ENCODE data around the gene PTPN6. TPM values are rescaled to one million over a fixed set of nuclear protein-coding genes. Genes with fewer than 3 reads are reported as not detected.

The PTPN6 gene
- total and polyA plus RNA-seq, 4 donors = 38.2 to 222 (median 170) TPM

GRCh38 chr12:6914947-6915788 lies 36.0 kb upstream of the PTPN6 start:
- H3K4me1 ChIP-seq (ENCODE audit: control insufficient read depth in 5 of 5, insufficient read depth in 5 of 5, low read length in 5 of 5) = peaks cover 0 to 14% (median 11%) of the 10 kb centered on the region in 5 donors
- H3K9me3 ChIP-seq (ENCODE audit: control insufficient read depth in 4 of 4, insufficient read depth in 3 of 4, low read length in 3 of 4) = no peaks in the 10 kb centered on the region
- DNase-seq (no peak), ATAC-seq (ENCODE audit: insufficient read depth, low FRiP score) (no peak)
- WGBS, 2 donors = 24 to 27% methylated on average over 27 to 29 of the region's 29 CpGs
- H3K4me3 ChIP-seq = peak overlapping the region; percentile 52
- peaks cover 0 to 7% (median 0%) of the 10 kb centered on the region in 4 donors for H3K36me3 ChIP-seq (ENCODE audit: control insufficient read depth in 4 of 4, insufficient read depth in 4 of 4, low read length in 4 of 4)
- H3K27me3 ChIP-seq (ENCODE audit: control insufficient read depth in 3 of 3, insufficient read depth in 3 of 3, low read length in 2 of 3) = peaks cover 0 to 24% (median 13%) of the 10 kb centered on the region in 3 donors
- peak overlapping the region in 1 of 2 donors; percentile 20 for H3K27ac ChIP-seq (ENCODE audit: low read depth in 1 of 2, low read length in 1 of 2)
- H3K9ac ChIP-seq (ENCODE audit: insufficient read depth in 1 of 2, low read length in 2 of 2) = no peak overlapping the region
- TF ChIP-seq CTCF (IDR thresholded peaks at IDR 0.05; ENCODE audit: control extremely low read depth, extremely low read depth) = no peak

GRCh38 chr12:6915789-6916285 lies 35.3 kb upstream of the PTPN6 start:
- Histone ChIP-seq H3K36me3 (ENCODE audit: control insufficient read depth in 4 of 4, insufficient read depth in 4 of 4, low read length in 4 of 4) (peaks cover 0 to 7% (median 0%) of the 10 kb centered on the region in 4 donors), H3K4me3 (no peak overlapping the region), H3K9ac (ENCODE audit: insufficient read depth in 1 of 2, low read length in 2 of 2) (no peak overlapping the region), H3K9me3 (ENCODE audit: control insufficient read depth in 4 of 4, insufficient read depth in 3 of 4, low read length in 3 of 4) (no peaks in the 10 kb centered on the region), H3K27me3 (ENCODE audit: control insufficient read depth in 3 of 3, insufficient read depth in 3 of 3, low read length in 2 of 3) (peaks cover 0 to 24% (median 13%) of the 10 kb centered on the region in 3 donors), H3K4me1 (ENCODE audit: control insufficient read depth in 5 of 5, insufficient read depth in 5 of 5, low read length in 5 of 5) (peaks cover 0 to 14% (median 11%) of the 10 kb centered on the region in 5 donors), H3K27ac (ENCODE audit: low read depth in 1 of 2, low read length in 1 of 2) (no peak overlapping the region)
- DNase-seq (no peak), ATAC-seq (ENCODE audit: insufficient read depth, low FRiP score) (no peak)
- no peak for TF ChIP-seq CTCF (IDR thresholded peaks at IDR 0.05; ENCODE audit: control extremely low read depth, extremely low read depth)
- 83 to 86% methylated on average over 14 of the region's 14 CpGs for WGBS, 2 donors

GRCh38 chr12:6916426-6917200 lies 34.5 kb upstream of the PTPN6 start:
- Histone ChIP-seq H3K4me1 (ENCODE audit: control insufficient read depth in 5 of 5, insufficient read depth in 5 of 5, low read length in 5 of 5) (peaks cover 0 to 14% (median 11%) of the 10 kb centered on the region in 5 donors), H3K4me3 (no peak overlapping the region), H3K27me3 (ENCODE audit: control insufficient read depth in 3 of 3, insufficient read depth in 3 of 3, low read length in 2 of 3) (peaks cover 0 to 24% (median 13%) of the 10 kb centered on the region in 3 donors), H3K27ac (ENCODE audit: low read depth in 1 of 2, low read length in 1 of 2) (no peak overlapping the region), H3K9me3 (ENCODE audit: control insufficient read depth in 4 of 4, insufficient read depth in 3 of 4, low read length in 3 of 4) (no peaks in the 10 kb centered on the region), H3K36me3 (ENCODE audit: control insufficient read depth in 4 of 4, insufficient read depth in 4 of 4, low read length in 4 of 4) (peaks cover 0 to 9% (median 0%) of the 10 kb centered on the region in 4 donors), H3K9ac (ENCODE audit: insufficient read depth in 1 of 2, low read length in 2 of 2) (no peak overlapping the region)
- WGBS, 2 donors = 93 to 98% methylated on average over 11 of the region's 11 CpGs
- no peak for DNase-seq
- no peak for ATAC-seq (ENCODE audit: insufficient read depth, low FRiP score)
- TF ChIP-seq CTCF (IDR thresholded peaks at IDR 0.05; ENCODE audit: control extremely low read depth, extremely low read depth) = no peak
